Activated CD8-positive, alpha-beta memory T cell treated with anti-CD3 and anti-CD28 coated beads for 48 hours (primary cell): ENCODE measurements around the gene SPNS3.

Experiments used
- DNase-seq, 3 experiments: peaks; one replicate each; pipeline ENCODE4 v3.0.0-alpha.2; 2020; ENCODE audit warnings: low read depth in 2 of 3, low spot score in 2 of 3

Gene SPNS3

GRCh38 chr17:4433515-4434031, at the start of gene SPNS3:
TSS of gene SPNS3 (plus strand) at chr17:4433940. CDS start at chr17:4433968, 28 bp downstream.
- peak in 2 of 3 experiments; percentile 28 to 35 for DNase-seq

GRCh38 chr17:4386406-4386805, 47.3 kb upstream of the SPNS3 start:
- no peak for DNase-seq

- no peak for DNase-seq
Measured at GRCh38 chr17:4387137-4387536, 46.6 kb upstream of the SPNS3 start.

GRCh38 chr17:4389079-4389478, 44.7 kb upstream of the SPNS3 start:
- DNase-seq = no peak

GRCh38 chr17:4393806-4394205, 39.9 kb upstream of the SPNS3 start:
- no peak for DNase-seq

GRCh38 chr17:4394208-4395110, 39.3 kb upstream of the SPNS3 start:
- no peak for DNase-seq

- DNase-seq = no peak
Measured at GRCh38 chr17:4395111-4395478, 38.6 kb upstream of the SPNS3 start.

GRCh38 chr17:4397840-4398239, 35.9 kb upstream of the SPNS3 start:
- no peak for DNase-seq

GRCh38 chr17:4405038-4405669, 28.6 kb upstream of the SPNS3 start:
- DNase-seq = no peak

- DNase-seq = no peak
Measured at GRCh38 chr17:4405699-4406098, 28.0 kb upstream of the SPNS3 start.

- DNase-seq = no peak
Measured at GRCh38 chr17:4406386-4406785, 27.4 kb upstream of the SPNS3 start.

GRCh38 chr17:4407216-4407615, 26.5 kb upstream of the SPNS3 start:
- no peak for DNase-seq

GRCh38 chr17:4407851-4408250, 25.9 kb upstream of the SPNS3 start:
- no peak for DNase-seq

- DNase-seq = no peak
Measured at GRCh38 chr17:4409659-4410058, 24.1 kb upstream of the SPNS3 start.

- DNase-seq = no peak
Measured at GRCh38 chr17:4411201-4411600, 22.5 kb upstream of the SPNS3 start.

GRCh38 chr17:4412933-4413831, 20.6 kb upstream of the SPNS3 start:
- DNase-seq = peak; percentile 64 to 98 (median 95)

- DNase-seq = no peak
Measured at GRCh38 chr17:4417129-4417667, 16.5 kb upstream of the SPNS3 start.

GRCh38 chr17:4420692-4421131, 13.0 kb upstream of the SPNS3 start:
- DNase-seq = peak in 1 of 3 experiments; percentile 18

GRCh38 chr17:4422864-4423263, 10.9 kb upstream of the SPNS3 start:
- DNase-seq = no peak

- no peak for DNase-seq
Measured at GRCh38 chr17:4425398-4425797, 8.3 kb upstream of the SPNS3 start.
